Pancreas (tissue), 10 donors: Measurements from ENCODE around the gene KLK8. TPM values are rescaled to one million over a fixed set of nuclear protein-coding genes. Genes with fewer than 3 reads are reported as not detected.

Source experiments
- ATAC-seq, 4 donors: fragments of 200-7000 bp; cut with Tn5 transposase; one replicate each; pipeline versions ENCODE4 v1.8.0 to v1.9.1; 2020; ENCODE audit warnings: mild to moderate bottlenecking in 4 of 4, moderate library complexity in 4 of 4
- DNase-seq, 6 donors: peaks; one replicate each; pipeline ENCODE4 v3.0.0-alpha.2; 2020
- FAIRE-seq: peaks from 2 replicates; lab custom pipeline; 2012; peaks lifted over from hg19 to GRCh38; lab: Jason Lieb, UNC
- H3K27ac ChIP-seq, 4 donors: fragments of 200-600 bp; sonication (generic); 1 replicate in 3 of 4; 2 replicates in 1 of 4; pipeline versions ENCODE4 v1.5.0 to v1.8.0; 2020
- H3K27me3 ChIP-seq, 4 donors: fragments of 200-600 bp; one replicate each; pipeline ENCODE4 v1.8.0; 2021
- H3K36me3 ChIP-seq, 3 donors: fragments of 200-600 bp; sonication (generic) in 1 of 3; one replicate each; pipeline versions ENCODE4 v1.5.0 to v1.8.0; 2020 to 2021
- H3K4me1 ChIP-seq, 3 donors: fragments of 200-600 bp; one replicate each; pipeline ENCODE4 v1.8.0; 2021
- H3K4me3 ChIP-seq, 4 donors: fragments of 200-600 bp; sonication (generic) in 2 of 4; one replicate each; pipeline versions ENCODE4 v1.5.0 to v1.8.0; 2020 to 2021
- H3K9me3 ChIP-seq, 4 donors: fragments of 200-600 bp; one replicate each; pipeline ENCODE4 v1.8.0; 2021
- WGBS, 2 donors: extraction: QIAGEN DNeasy Blood & Tissue Kit; methylation state at CpG; one replicate each; pipeline ENCODE4 v1.1.7; 2013; 5-methylcytosine and 5-hydroxymethylcytosine counted together
- intact Hi-C, 3 donors: fragments of 100-400 bp; cut with DNase I; formaldehyde crosslinking; loops; one replicate each; pipeline versions ENCODE4 v1.11.1 to v1.14.2; 2022
- polyA plus RNA-seq, 2 donors: library from polyadenylated mRNA; stranded (reverse); fragments of 200-250 nt; gene quantifications; one replicate each; pipeline ENCODE4 v1.2.3, GENCODE V29; 2013
- total RNA-seq, 6 donors: library from RNA; stranded (reverse); fragmentation: NEBNext Ultra II Directional in 4 of 6; extraction: Animal tissue kit (Norgen Biotek cat#: 25700) in 4 of 6; gene quantifications; one replicate each; pipeline versions ENCODE4 v1.2.1 to v1.2.4, GENCODE V29; 2021 to 2023
- TF ChIP-seq, protein P1 (sequence below), 4 donors: fragments of 200-600 bp; sonication (generic) in 3 of 4; IDR thresholded peaks; one replicate each; pipeline versions ENCODE4 v1.5.0 to v1.8.0; 2021; ENCODE audit warnings: antibody characterized with exemption in 4 of 4
- donor health status: healthy with polysubstance abuse.
- donor health status: DM: no; HTN: no; CAD: no; lungs with moderate emphysema.
- donor health status: DM: no; HTN: no; CAD: no.
- donor health status: control.
- donor health status: control.
- donor health status: Bipolar disorder and iron deficiency.
- donor health status: DM: yes; HTN: yes; CAD: no.
- donor health status: DM: no; HTN: no; CAD: no.
- donor health status: DM: no; HTN: no; CAD: no.
- donor health status: DM: yes; HTN: yes; CAD: no.

KLK8 gene
- total and polyA plus RNA-seq, 8 donors, result not detected

- H3K27me3 ChIP-seq, result no peaks in the 10 kb centered on the region
- intact Hi-C loops, result no loop called here
Measured at GRCh38 chr19:51030631-51031030, 29.2 kb upstream of the KLK8 start.

GRCh38 chr19:51029718-51030117 lies 28.3 kb upstream of the KLK8 start:
- no peak overlapping the region for H3K4me3 ChIP-seq
- intact Hi-C loops, result loop anchor here in 1 of 3 donors (5.0 kb wide), 1 partner anchor 63 kb away; no protein-coding TSS in a partner anchor
- no peak for ATAC-seq
- peaks cover 0 to 5% (median 0%) of the 10 kb centered on the region in 3 donors for H3K4me1 ChIP-seq
- TF ChIP-seq, protein P1, sequence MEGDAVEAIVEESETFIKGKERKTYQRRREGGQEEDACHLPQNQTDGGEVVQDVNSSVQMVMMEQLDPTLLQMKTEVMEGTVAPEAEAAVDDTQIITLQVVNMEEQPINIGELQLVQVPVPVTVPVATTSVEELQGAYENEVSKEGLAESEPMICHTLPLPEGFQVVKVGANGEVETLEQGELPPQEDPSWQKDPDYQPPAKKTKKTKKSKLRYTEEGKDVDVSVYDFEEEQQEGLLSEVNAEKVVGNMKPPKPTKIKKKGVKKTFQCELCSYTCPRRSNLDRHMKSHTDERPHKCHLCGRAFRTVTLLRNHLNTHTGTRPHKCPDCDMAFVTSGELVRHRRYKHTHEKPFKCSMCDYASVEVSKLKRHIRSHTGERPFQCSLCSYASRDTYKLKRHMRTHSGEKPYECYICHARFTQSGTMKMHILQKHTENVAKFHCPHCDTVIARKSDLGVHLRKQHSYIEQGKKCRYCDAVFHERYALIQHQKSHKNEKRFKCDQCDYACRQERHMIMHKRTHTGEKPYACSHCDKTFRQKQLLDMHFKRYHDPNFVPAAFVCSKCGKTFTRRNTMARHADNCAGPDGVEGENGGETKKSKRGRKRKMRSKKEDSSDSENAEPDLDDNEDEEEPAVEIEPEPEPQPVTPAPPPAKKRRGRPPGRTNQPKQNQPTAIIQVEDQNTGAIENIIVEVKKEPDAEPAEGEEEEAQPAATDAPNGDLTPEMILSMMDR (IDR thresholded peaks at IDR 0.05), result no peak
- no peak for DNase-seq
- 64 to 70% methylated on average over 2 of the region's 2 CpGs for WGBS, 2 donors
- no peak for FAIRE-seq
- H3K36me3 ChIP-seq, result no peaks in the 10 kb centered on the region
- no peaks in the 10 kb centered on the region for H3K27me3 ChIP-seq
- H3K9me3 ChIP-seq, result no peaks in the 10 kb centered on the region
- no peak overlapping the region for H3K27ac ChIP-seq

More at GRCh38 chr19:51030631-51031030, 29.2 kb upstream of the KLK8 start:
- H3K4me1 ChIP-seq, result no peaks in the 10 kb centered on the region
- no peaks in the 10 kb centered on the region for H3K9me3 ChIP-seq
- H3K36me3 ChIP-seq, result no peaks in the 10 kb centered on the region
- 86 to 87% methylated on average over 13 of the region's 13 CpGs for WGBS, 2 donors
- no peak overlapping the region for H3K27ac ChIP-seq
- ATAC-seq (no peak), FAIRE-seq (no peak), DNase-seq (no peak)
- no peak overlapping the region for H3K4me3 ChIP-seq
- TF ChIP-seq, protein P1 (IDR thresholded peaks at IDR 0.05), result no peak

DNA sequence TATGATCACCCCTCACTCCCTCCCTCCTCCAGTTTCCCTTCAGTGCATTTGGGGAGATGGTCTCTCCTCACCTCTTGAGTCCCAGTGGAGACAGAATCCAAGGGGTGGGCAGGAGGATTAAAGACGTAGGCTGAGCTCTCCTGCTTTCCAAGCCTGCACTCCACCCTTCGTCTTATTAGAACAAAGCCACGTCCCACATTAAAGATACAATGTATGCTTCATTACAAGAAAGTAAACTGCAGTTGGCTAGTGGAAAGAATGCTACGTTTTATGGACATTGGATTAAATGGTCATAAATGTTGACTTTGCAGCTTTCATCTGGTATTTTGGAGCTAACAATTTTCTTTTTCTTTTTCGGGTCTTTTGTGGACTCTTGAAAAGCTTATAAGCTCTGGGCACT lies 26.5 kb upstream of the KLK8 start:
- intact Hi-C loops, result loop anchor here in 1 of 3 donors (5.0 kb wide), 1 partner anchor 64 kb away; no protein-coding TSS in a partner anchor
- no peaks in the 10 kb centered on the region for H3K9me3 ChIP-seq
- no peak for DNase-seq
- H3K4me1 ChIP-seq, result peaks cover 0 to 5% (median 0%) of the 10 kb centered on the region in 3 donors
- no peak for FAIRE-seq
- no peaks in the 10 kb centered on the region for H3K27me3 ChIP-seq
- H3K27ac ChIP-seq, result no peak overlapping the region
- WGBS, 2 donors, result 43 to 58% methylated on average over 5 of the region's 5 CpGs
- H3K36me3 ChIP-seq, result no peaks in the 10 kb centered on the region
- no peak for ATAC-seq
- TF ChIP-seq, protein P1 (IDR thresholded peaks at IDR 0.05), result no peak
- peak overlapping the region in 2 of 4 donors; percentile 34 to 49 for H3K4me3 ChIP-seq

GRCh38 chr19:51027126-51027806 lies 25.9 kb upstream of the KLK8 start:
- TF ChIP-seq, protein P1 (IDR thresholded peaks at IDR 0.05), result no peak
- DNase-seq (peak in 1 of 6 donors; percentile 72), FAIRE-seq (no peak), ATAC-seq (peak; percentile 12 to 46 (median 35))
- Histone ChIP-seq H3K4me1 (peaks cover 0 to 5% (median 0%) of the 10 kb centered on the region in 3 donors), H3K9me3 (no peaks in the 10 kb centered on the region), H3K4me3 (peak overlapping the region in 3 of 4 donors; percentile 27 to 49 (median 34)), H3K27me3 (no peaks in the 10 kb centered on the region), H3K36me3 (no peaks in the 10 kb centered on the region), H3K27ac (peak overlapping the region in 2 of 4 donors; percentile 62 to 68)
- intact Hi-C loops, result loop anchor here in 1 of 3 donors (5.0 kb wide), 1 partner anchor 65 kb away; no protein-coding TSS in a partner anchor
- 18 to 28% methylated on average over 12 to 14 of the region's 14 CpGs for WGBS, 2 donors

DNA sequence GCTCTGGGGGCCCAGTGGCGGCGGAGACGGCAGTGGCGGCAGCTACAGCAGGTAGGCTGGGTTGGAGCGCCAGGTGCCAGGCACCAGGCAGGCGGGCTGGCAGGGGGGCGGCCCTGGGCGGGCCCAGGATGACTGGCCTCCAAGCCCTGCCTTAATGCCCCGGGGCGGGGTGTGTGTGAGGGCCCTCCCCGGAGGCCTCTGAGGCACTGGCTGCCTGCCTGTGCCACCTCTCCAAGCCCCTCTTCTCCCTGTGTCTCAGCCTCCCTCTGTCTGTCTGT lies 25.1 kb upstream of the KLK8 start, which contains the start of gene KLK11:
TSS of gene KLK11 (minus strand) at position 63 of the 278 bp plus-strand sequence. CDS start 985 bp downstream, outside the sequence.
- Histone ChIP-seq H3K9me3 (no peaks in the 10 kb centered on the region), H3K27ac (peak within 1 kb of the TSS; percentile 37 to 68 (median 59)), H3K36me3 (no peaks in the 10 kb centered on the region), H3K4me3 (peak within 1 kb of the TSS in 3 of 4 donors; percentile 27 to 49 (median 34)), H3K27me3 (no peaks in the 10 kb centered on the region), H3K4me1 (peaks cover 0 to 9% (median 0%) of the 10 kb centered on the region in 3 donors)
- intact Hi-C loops, result loop anchor here in 1 of 3 donors (5.0 kb wide), 1 partner anchor 66 kb away; no protein-coding TSS in a partner anchor
- DNase-seq (peak; percentile 22 to 86 (median 68)), FAIRE-seq (no peak), ATAC-seq (peak; percentile 74 to 85 (median 84))
- TF ChIP-seq, protein P1 (IDR thresholded peaks at IDR 0.05), result no peak
- WGBS, 2 donors, result 43 to 59% methylated on average over 10 to 11 of the region's 11 CpGs
